WERI-Rb-1 (cell line): ENCODE measurements around the gene USF3.

Experiments used
- DNase-seq: peaks from one replicate; pipeline ENCODE4 v3.0.0-alpha.2; 2020
- H3K27ac ChIP-seq: fragments of 250-450 bp; sonication (Bioruptor Pico); 2 replicates; pipeline ENCODE4 v1.5.1; 2020; ENCODE audit warnings: mild to moderate bottlenecking, moderate library complexity
- H3K27me3 ChIP-seq: fragments of 250-450 bp; sonication (Bioruptor Pico); 2 replicates; pipeline ENCODE4 v1.5.1; 2021; ENCODE audit warnings: mild to moderate bottlenecking, low read depth, moderate library complexity; ENCODE audit not compliant: insufficient read depth, severe bottlenecking
- H3K36me3 ChIP-seq: fragments of 250-450 bp; sonication (Bioruptor Pico); 2 replicates; pipeline ENCODE4 v1.5.1; 2020; ENCODE audit warnings: mild to moderate bottlenecking, moderate library complexity
- H3K4me3 ChIP-seq: 2 replicates; pipeline ENCODE4 v1.5.1; 2011; ENCODE audit warnings: low read depth, mild to moderate bottlenecking, control low read depth, low read length
- H3K9me3 ChIP-seq: fragments of 250-450 bp; sonication (Bioruptor Pico); 2 replicates; pipeline ENCODE4 v1.5.1; 2021; ENCODE audit warnings: mild to moderate bottlenecking, moderate library complexity; ENCODE audit not compliant: severe bottlenecking
- CTCF ChIP-seq: IDR thresholded peaks from 2 replicates; pipeline ENCODE4 v1.5.1; 2011; ENCODE audit warnings: low read depth, mild to moderate bottlenecking, control low read depth, inconsistent platforms, low read length

USF3 gene

DNA sequence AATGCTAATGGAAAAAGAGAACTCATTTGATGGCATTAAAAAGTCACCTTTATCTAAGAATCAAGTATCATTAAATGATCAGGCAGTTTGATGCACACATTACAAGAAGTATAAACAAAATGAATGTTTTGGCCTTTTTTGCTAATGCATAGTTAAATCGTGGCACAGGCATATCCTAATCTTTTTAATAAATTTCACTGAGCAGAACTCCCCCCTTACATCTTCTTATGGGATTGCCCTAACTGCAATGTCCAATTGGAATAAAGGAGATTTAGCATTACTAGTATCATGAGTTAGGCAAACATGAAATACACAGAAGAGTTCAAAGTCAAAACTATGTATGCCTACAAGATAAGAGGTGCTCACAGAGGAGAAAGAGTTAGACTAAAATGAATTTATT lies 32.7 kb downstream of the USF3 start:
- no peak for TF ChIP-seq CTCF
- DNase-seq, result no peak
- Histone ChIP-seq H3K4me3 (no peak overlapping the region), H3K36me3 (peaks cover 7% of the 10 kb centered on the region; the same call in 1 of the 2 replicates), H3K27ac (no peak overlapping the region), H3K27me3 (no peaks in the 10 kb centered on the region), H3K9me3 (no peaks in the 10 kb centered on the region)

DNA sequence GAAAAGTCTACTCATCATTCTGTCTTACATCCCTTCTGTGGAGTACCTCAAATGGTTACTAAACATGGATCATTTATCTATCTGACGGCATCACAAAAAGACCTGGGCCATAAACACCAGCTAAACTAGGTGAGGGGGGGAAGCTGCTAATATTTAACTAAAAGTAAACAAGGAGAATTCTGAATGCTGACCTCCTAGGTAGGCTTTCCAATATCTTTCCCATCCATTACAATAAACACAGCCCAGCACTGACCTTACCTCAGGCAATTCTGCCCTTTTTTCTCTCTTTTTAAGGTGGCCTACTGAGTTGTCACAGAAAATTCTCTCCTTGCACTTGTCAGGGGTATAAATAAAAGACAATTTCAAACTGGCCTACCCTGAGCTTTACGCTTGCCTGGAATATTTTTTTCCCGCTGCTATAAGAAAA lies 33.1 kb downstream of the USF3 start:
- Histone ChIP-seq H3K4me3 (no peak overlapping the region), H3K27me3 (no peaks in the 10 kb centered on the region), H3K27ac (no peak overlapping the region), H3K36me3 (peaks cover 7% of the 10 kb centered on the region; the same call in 1 of the 2 replicates), H3K9me3 (no peaks in the 10 kb centered on the region)
- TF ChIP-seq CTCF, result no peak
- DNase-seq, result no peak

DNA sequence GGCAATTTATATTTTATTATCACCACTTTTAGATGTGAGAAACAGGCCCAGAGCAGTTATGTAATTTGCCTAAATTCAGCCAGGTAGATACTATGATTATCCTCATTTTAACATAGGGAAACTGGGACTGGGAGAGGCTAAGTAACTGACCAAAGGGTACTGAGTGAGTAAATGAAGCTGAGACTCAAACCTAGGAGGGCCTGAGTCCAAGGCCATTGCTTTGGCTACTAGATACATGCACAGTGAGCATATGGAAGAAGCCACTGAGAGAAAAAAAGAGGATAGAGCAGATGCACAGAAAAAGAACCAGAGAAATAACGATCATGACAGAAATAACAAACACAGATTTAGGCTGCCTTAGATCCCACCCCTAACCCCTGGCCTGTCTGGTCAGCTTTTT lies 33.6 kb downstream of the USF3 start:
- Histone ChIP-seq H3K9me3 (no peaks in the 10 kb centered on the region), H3K36me3 (peaks cover 7% of the 10 kb centered on the region; the same call in 1 of the 2 replicates), H3K27me3 (no peaks in the 10 kb centered on the region), H3K27ac (no peak overlapping the region), H3K4me3 (no peak overlapping the region)
- no peak for TF ChIP-seq CTCF
- no peak for DNase-seq

DNA sequence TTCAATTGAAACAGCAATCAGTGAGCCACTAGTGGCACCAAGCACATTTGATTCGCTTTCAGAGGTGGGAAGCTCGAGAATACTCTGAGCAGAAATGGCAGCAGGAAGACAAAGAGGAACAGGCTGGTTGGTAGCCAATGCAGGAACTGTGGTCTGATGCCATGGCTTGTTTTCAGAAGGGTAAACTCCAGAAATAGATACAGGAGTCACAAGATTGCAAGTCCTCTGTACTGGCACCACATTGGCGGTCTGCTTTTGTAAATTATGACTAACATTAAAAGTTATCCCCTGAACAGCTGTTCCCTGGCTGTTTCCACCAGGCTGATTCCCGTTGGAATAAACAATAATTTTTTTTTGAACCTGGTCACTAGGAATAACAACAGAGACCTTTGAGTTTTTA lies 35.5 kb downstream of the USF3 start:
- no peaks in the 10 kb centered on the region for H3K9me3 ChIP-seq
- no peak overlapping the region for H3K27ac ChIP-seq
- TF ChIP-seq CTCF, result no peak
- H3K36me3 ChIP-seq, result peaks cover 7% of the 10 kb centered on the region; the same call in 1 of the 2 replicates
- DNase-seq, result no peak
- no peaks in the 10 kb centered on the region for H3K27me3 ChIP-seq
- H3K4me3 ChIP-seq, result no peak overlapping the region

DNA sequence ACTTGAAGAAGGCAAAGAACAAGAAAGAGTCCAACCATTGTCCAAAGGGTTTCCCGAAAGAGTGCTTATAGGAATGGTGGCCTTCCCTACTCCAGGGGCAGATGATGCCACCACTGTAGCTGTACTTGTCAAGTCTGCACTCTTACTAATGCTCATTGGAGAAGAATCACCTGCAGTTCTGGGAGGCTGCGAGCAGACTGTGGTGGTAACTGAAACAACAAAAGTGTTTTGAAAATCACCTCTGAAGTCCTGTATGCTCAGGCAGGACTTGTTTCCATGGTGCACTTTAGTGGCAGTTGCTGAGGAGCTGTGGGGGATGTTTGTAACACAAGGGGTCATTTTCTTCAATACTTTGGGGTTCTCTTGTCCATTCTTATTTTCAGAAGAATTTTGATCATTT lies 36.0 kb downstream of the USF3 start:
- no peak overlapping the region for H3K27ac ChIP-seq

More for the DNA sequence above, 36.0 kb downstream of the USF3 start:
- Histone ChIP-seq H3K36me3 (peaks cover 7% of the 10 kb centered on the region; the same call in 1 of the 2 replicates), H3K27me3 (no peaks in the 10 kb centered on the region), H3K4me3 (no peak overlapping the region), H3K9me3 (no peaks in the 10 kb centered on the region)
- DNase-seq, result no peak
- no peak for TF ChIP-seq CTCF
